ENCODE data around the gene NUDT21. TPM values are rescaled to one million over a fixed set of nuclear protein-coding genes. Genes with fewer than 3 reads are reported as not detected.

Gene NUDT21
- total RNA-seq, 6 experiments from 2014 or later, result 26.2 to 35.8 (median 30.3) TPM

GRCh38 chr16:56447286-56447685 is 3.8 kb downstream of the NUDT21 start:
- intact Hi-C loops (cut with DNase I), result no loop called here
- Histone ChIP-seq H3K4me1 (peaks cover 0 to 18% (median 4%) of the 10 kb centered on the region in 4 donors), H3K27me3 (no peaks in the 10 kb centered on the region), H3K36me3 (peaks cover 0 to 17% (median 2%) of the 10 kb centered on the region in 4 donors), H3K27ac (no peak overlapping the region), H3K9me3 (no peaks in the 10 kb centered on the region), H3K4me3 (no peak overlapping the region)
- ATAC-seq, result no peak
- no peak for DNase-seq
- TF ChIP-seq CTCF (IDR thresholded peaks at IDR 0.05), result no peak
- no peak for TF ChIP-seq POLR2A (IDR thresholded peaks at IDR 0.05)
- WGBS (ENCODE audit: insufficient coverage, low coverage, low lambda C conversion rate, missing lambda C conversion rate), result 44% methylated on average over 2 of the region's 2 CpGs

- Histone ChIP-seq H3K4me3 (no peak overlapping the region), H3K36me3 (peaks cover 0 to 38% (median 17%) of the 10 kb centered on the region in 4 donors), H3K9me3 (no peaks in the 10 kb centered on the region), H3K4me1 (no peaks in the 10 kb centered on the region), H3K27me3 (no peaks in the 10 kb centered on the region), H3K27ac (no peak overlapping the region)
- no peak for ATAC-seq
- intact Hi-C loops (cut with DNase I), result no loop called here
- TF ChIP-seq POLR2A (IDR thresholded peaks at IDR 0.05) (no peak), CTCF (IDR thresholded peaks at IDR 0.05) (no peak)
- no peak for DNase-seq
- WGBS (ENCODE audit: insufficient coverage, low coverage, low lambda C conversion rate, missing lambda C conversion rate), result 100% methylated on average over 1 of the region's 1 CpG
Observed at GRCh38 chr16:56438038-56438437, 13.1 kb downstream of the NUDT21 start.

GRCh38 chr16:56436258-56436657 is 14.9 kb downstream of the NUDT21 start:
- ATAC-seq (no peak), DNase-seq (no peak)
- Histone ChIP-seq H3K36me3 (peaks cover 0 to 44% (median 17%) of the 10 kb centered on the region in 4 donors), H3K27me3 (no peaks in the 10 kb centered on the region), H3K27ac (no peak overlapping the region), H3K9me3 (no peaks in the 10 kb centered on the region), H3K4me1 (no peaks in the 10 kb centered on the region), H3K4me3 (no peak overlapping the region)
- no peak for TF ChIP-seq CTCF (IDR thresholded peaks at IDR 0.05)
- TF ChIP-seq POLR2A (IDR thresholded peaks at IDR 0.05), result no peak
- intact Hi-C loops (cut with DNase I), result no loop called here

GRCh38 chr16:56428091-56428490 is 23.0 kb downstream of the NUDT21 start:
- Histone ChIP-seq H3K4me1 (peaks cover 0 to 12% (median 4%) of the 10 kb centered on the region in 4 donors), H3K4me3 (no peak overlapping the region), H3K36me3 (peaks cover 0 to 6% (median 0%) of the 10 kb centered on the region in 4 donors), H3K9me3 (no peaks in the 10 kb centered on the region), H3K27me3 (no peaks in the 10 kb centered on the region), H3K27ac (no peak overlapping the region)
- DNase-seq (no peak), ATAC-seq (no peak)
- TF ChIP-seq POLR2A (IDR thresholded peaks at IDR 0.05) (no peak), CTCF (IDR thresholded peaks at IDR 0.05) (no peak)
- WGBS (ENCODE audit: insufficient coverage, low coverage, low lambda C conversion rate, missing lambda C conversion rate), result 100% methylated on average over 1 of the region's 1 CpG
- intact Hi-C loops (cut with DNase I), result no loop called here

- Histone ChIP-seq H3K9me3 (no peaks in the 10 kb centered on the region), H3K4me3 (no peak overlapping the region), H3K4me1 (peaks cover 0 to 27% (median 12%) of the 10 kb centered on the region in 4 donors), H3K27me3 (no peaks in the 10 kb centered on the region), H3K36me3 (no peaks in the 10 kb centered on the region), H3K27ac (no peak overlapping the region)
- ATAC-seq (no peak), DNase-seq (no peak)
- 57% methylated on average over 3 of the region's 4 CpGs for WGBS (ENCODE audit: insufficient coverage, low coverage, low lambda C conversion rate, missing lambda C conversion rate)
- TF ChIP-seq POLR2A (IDR thresholded peaks at IDR 0.05) (no peak), CTCF (IDR thresholded peaks at IDR 0.05) (no peak)
- intact Hi-C loops (cut with DNase I), result no loop called here
Observed at GRCh38 chr16:56426585-56426984, 24.5 kb downstream of the NUDT21 start.
